HUES48 (cell line): ENCODE results near the gene BTBD16.
A peak's percentile ranks its signal among the peaks of the same experiment; 100 is the strongest.

ENCODE experiments used
- H3K27ac ChIP-seq: one replicate; pipeline ENCODE4 v1.7.0; 2013; ENCODE audit warnings: low read depth, low read length, inconsistent platforms
- H3K27me3 ChIP-seq: 2 replicates; pipeline ENCODE4 v1.6.1; 2013; ENCODE audit warnings: mild to moderate bottlenecking, low read length; ENCODE audit not compliant: control insufficient read depth, insufficient read depth
- H3K36me3 ChIP-seq: 2 replicates; pipeline ENCODE4 v1.6.1; 2013; ENCODE audit warnings: low read length; ENCODE audit not compliant: control insufficient read depth, insufficient read depth
- H3K4me1 ChIP-seq: 2 replicates; pipeline ENCODE4 v1.6.1; 2013; ENCODE audit warnings: mild to moderate bottlenecking, low read length; ENCODE audit not compliant: control insufficient read depth, insufficient read depth
- H3K4me3 ChIP-seq: 2 replicates; pipeline ENCODE4 v1.5.1; 2013; ENCODE audit warnings: mild to moderate bottlenecking, low read depth, low read length
- H3K9ac ChIP-seq: 2 replicates; pipeline ENCODE4 v1.6.1; 2013; ENCODE audit warnings: mild to moderate bottlenecking, low read depth, low read length, moderate library complexity
- H3K9me3 ChIP-seq: 2 replicates; pipeline ENCODE4 v1.6.1; 2013; ENCODE audit warnings: low read length; ENCODE audit not compliant: control insufficient read depth, insufficient read depth

Gene BTBD16

GRCh38 chr10:122333037-122333436 lies 61.9 kb downstream of the BTBD16 start:
- H3K9ac ChIP-seq, result no peak overlapping the region
- no peak overlapping the region for H3K27ac ChIP-seq
- H3K4me3 ChIP-seq, result no peak overlapping the region
- peaks cover 8% of the 10 kb centered on the region; the same call in 1 of the 2 replicates for H3K4me1 ChIP-seq
- no peaks in the 10 kb centered on the region for H3K36me3 ChIP-seq
- H3K9me3 ChIP-seq, result no peaks in the 10 kb centered on the region
- no peaks in the 10 kb centered on the region; the same call in 1 of the 2 replicates for H3K27me3 ChIP-seq

- H3K4me1 ChIP-seq, result no peaks in the 10 kb centered on the region
- H3K9me3 ChIP-seq, result no peaks in the 10 kb centered on the region
- H3K4me3 ChIP-seq, result no peak overlapping the region
- no peaks in the 10 kb centered on the region for H3K27me3 ChIP-seq
- no peak overlapping the region for H3K27ac ChIP-seq
- no peaks in the 10 kb centered on the region for H3K36me3 ChIP-seq
- H3K9ac ChIP-seq, result no peak overlapping the region
These were observed 65.2 kb downstream of the BTBD16 start for GRCh38 chr10:122336332-122336731.

GRCh38 chr10:122336961-122337360 lies 65.9 kb downstream of the BTBD16 start:
- Histone ChIP-seq H3K27me3 (no peaks in the 10 kb centered on the region), H3K9ac (no peak overlapping the region), H3K27ac (no peak overlapping the region), H3K4me3 (no peak overlapping the region), H3K4me1 (no peaks in the 10 kb centered on the region), H3K9me3 (no peaks in the 10 kb centered on the region), H3K36me3 (no peaks in the 10 kb centered on the region)

- no peak overlapping the region for H3K4me3 ChIP-seq
- H3K27ac ChIP-seq, result no peak overlapping the region
- no peak overlapping the region for H3K9ac ChIP-seq
- peaks cover 12% of the 10 kb centered on the region for H3K4me1 ChIP-seq
- H3K36me3 ChIP-seq, result no peaks in the 10 kb centered on the region
- H3K27me3 ChIP-seq, result no peaks in the 10 kb centered on the region
- H3K9me3 ChIP-seq, result no peaks in the 10 kb centered on the region
These were observed 67.7 kb downstream of the BTBD16 start for GRCh38 chr10:122338609-122339441.

- Histone ChIP-seq H3K4me3 (no peak overlapping the region), H3K9me3 (0 out of 2 replicates have a peak, but pooled peaks cover 4% of the 10 kb centered on the region), H3K27me3 (no peaks in the 10 kb centered on the region), H3K9ac (no peak overlapping the region), H3K27ac (no peak overlapping the region), H3K4me1 (peaks cover 14% of the 10 kb centered on the region), H3K36me3 (no peaks in the 10 kb centered on the region)
These were observed 70.2 kb downstream of the BTBD16 start for GRCh38 chr10:122341141-122341810.

- H3K27me3 ChIP-seq, result no peaks in the 10 kb centered on the region
- H3K4me1 ChIP-seq, result peaks cover 14% of the 10 kb centered on the region
- no peak overlapping the region for H3K4me3 ChIP-seq
- 0 out of 2 replicates have a peak, but pooled peaks cover 9% of the 10 kb centered on the region for H3K9me3 ChIP-seq
- H3K36me3 ChIP-seq, result no peaks in the 10 kb centered on the region
- H3K9ac ChIP-seq, result no peak overlapping the region
- H3K27ac ChIP-seq, result peak overlapping the region; percentile 68
These were observed 71.4 kb downstream of the BTBD16 start for GRCh38 chr10:122342293-122343134.

GRCh38 chr10:122343135-122343800 lies 72.2 kb downstream of the BTBD16 start:
- Histone ChIP-seq H3K27me3 (no peaks in the 10 kb centered on the region), H3K9ac (no peak overlapping the region), H3K36me3 (no peaks in the 10 kb centered on the region), H3K27ac (peak overlapping the region; percentile 68), H3K9me3 (0 out of 2 replicates have a peak, but pooled peaks cover 9% of the 10 kb centered on the region), H3K4me3 (no peak overlapping the region), H3K4me1 (peaks cover 14% of the 10 kb centered on the region)

- Histone ChIP-seq H3K9ac (no peak overlapping the region), H3K36me3 (no peaks in the 10 kb centered on the region), H3K4me3 (no peak overlapping the region), H3K9me3 (0 out of 2 replicates have a peak, but pooled peaks cover 9% of the 10 kb centered on the region), H3K27me3 (no peaks in the 10 kb centered on the region), H3K27ac (no peak overlapping the region), H3K4me1 (peaks cover 14% of the 10 kb centered on the region)
These were observed 72.8 kb downstream of the BTBD16 start for GRCh38 chr10:122343936-122344335.

GRCh38 chr10:122344741-122345258 lies 73.7 kb downstream of the BTBD16 start:
- Histone ChIP-seq H3K9me3 (0 out of 2 replicates have a peak, but pooled peaks cover 9% of the 10 kb centered on the region), H3K27me3 (no peaks in the 10 kb centered on the region), H3K9ac (no peak overlapping the region), H3K4me3 (no peak overlapping the region), H3K36me3 (no peaks in the 10 kb centered on the region), H3K4me1 (peaks cover 14% of the 10 kb centered on the region), H3K27ac (no peak overlapping the region)

GRCh38 chr10:122346326-122346950 lies 75.3 kb downstream of the BTBD16 start:
- 0 out of 2 replicates have a peak, but pooled peaks cover 9% of the 10 kb centered on the region for H3K9me3 ChIP-seq
- no peak overlapping the region for H3K27ac ChIP-seq
- H3K27me3 ChIP-seq, result no peaks in the 10 kb centered on the region
- H3K4me1 ChIP-seq, result peaks cover 14% of the 10 kb centered on the region
- no peak overlapping the region for H3K4me3 ChIP-seq
- H3K9ac ChIP-seq, result no peak overlapping the region
- no peaks in the 10 kb centered on the region for H3K36me3 ChIP-seq
